K562 (cell line): ENCODE results near the gene CSRNP2. TPM values are rescaled to one million over a fixed set of nuclear protein-coding genes. Genes with fewer than 3 reads are reported as not detected.

Experiments used
- ARID1B ChIP-seq: fragments of 450-650 bp; IDR thresholded peaks from 2 replicates; pipeline ENCODE4 v1.6.1; 2016; ENCODE audit warnings: antibody characterized with exemption, mild to moderate bottlenecking, inconsistent platforms
- CEBPZ ChIP-seq: fragments of 150-350 bp; IDR thresholded peaks from 2 replicates; pipeline ENCODE4 v1.6.1; 2014; ENCODE audit warnings: low read depth, mild to moderate bottlenecking, low read length, borderline replicate concordance
- CTBP1 ChIP-seq: fragments of 450-650 bp; IDR thresholded peaks from 2 replicates; pipeline ENCODE4 v1.6.1; 2016; ENCODE audit warnings: borderline replicate concordance
- E2F1 ChIP-seq: sonication (generic); formaldehyde crosslinking; IDR thresholded peaks from 2 replicates; pipeline ENCODE4 v1.8.1; 2023; ENCODE audit warnings: mild to moderate bottlenecking, missing genetic modification reagents, moderate library complexity
- E4F1 ChIP-seq: fragments of 250-450 bp; sonication (Bioruptor Pico); IDR thresholded peaks from 2 replicates; pipeline ENCODE4 v1.5.0; 2021; ENCODE audit warnings: mild to moderate bottlenecking, borderline replicate concordance
- HDGF ChIP-seq: fragments of 450-650 bp; IDR thresholded peaks from 2 replicates; pipeline ENCODE4 v1.6.1; 2016
- LARP7 ChIP-seq: fragments of 450-650 bp; IDR thresholded peaks from 2 replicates; pipeline ENCODE4 v1.6.1; 2016
- MCM2 ChIP-seq: fragments of 450-650 bp; IDR thresholded peaks from 2 replicates; pipeline ENCODE4 v1.6.1; 2017; ENCODE audit warnings: low read depth, mild to moderate bottlenecking
- PRDM10 ChIP-seq: fragments of 450-650 bp; IDR thresholded peaks from 2 replicates; pipeline ENCODE4 v1.6.1; 2018; ENCODE audit not compliant: partially characterized antibody
- SIX5 ChIP-seq, 2 experiments: IDR thresholded peaks; 2 replicates each; pipeline ENCODE4 v1.6.1; 2011; ENCODE audit warnings: low read length in 2 of 2, borderline replicate concordance in 1 of 2, low read depth in 1 of 2, mild to moderate bottlenecking in 1 of 2, moderate library complexity in 1 of 2; ENCODE audit not compliant: insufficient read depth in 1 of 2
- SNAPC5 ChIP-seq: fragments of 250-450 bp; sonication (Bioruptor Pico); IDR thresholded peaks from 2 replicates; pipeline ENCODE4 v1.8.0; 2021; ENCODE audit warnings: moderate library complexity, mild to moderate bottlenecking, inconsistent platforms
- TAF7 ChIP-seq: fragments of 450-650 bp; IDR thresholded peaks from 2 replicates; pipeline ENCODE4 v1.6.1; 2016; ENCODE audit warnings: missing genetic modification characterization, missing compliant biosample characterization
- THAP12 ChIP-seq: fragments of 250-450 bp; sonication (Bioruptor Pico); IDR thresholded peaks from 2 replicates; pipeline ENCODE4 v1.9.0; 2021; ENCODE audit warnings: mild to moderate bottlenecking, inconsistent platforms
- XRCC5 ChIP-seq: fragments of 200-400 bp; formaldehyde crosslinking; IDR thresholded peaks from 2 replicates; pipeline ENCODE4 v1.6.1; 2017; ENCODE audit warnings: low read depth, mild to moderate bottlenecking, low read length
- polyA plus RNA-seq, 8 experiments: library from polyadenylated mRNA; depleted of rRNA in 4 of 8; stranded (reverse) in 5 of 8; unstranded in 3 of 8; fragments of >200 nt; fragmentation: Nextera tagmentation in 2 of 8; fragmentation: Illumina TruSeq in 1 of 8; extraction: Ambion mirVana in 2 of 8; extraction: Trizol in 1 of 8; gene quantifications; 2 replicates each; pipeline versions ENCODE4 v1.2.1 to v1.2.3, GENCODE V29; 2011 to 2014; ENCODE audit warnings: inconsistent platforms in 1 of 8, missing spikeins in 1 of 8
- total RNA-seq, 7 experiments: library from RNA; depleted of rRNA in 6 of 7; stranded (reverse); fragments of >200 nt in 6 of 7; fragmentation: Illumina TruSeq in 2 of 7; extraction: Trizol in 2 of 7; gene quantifications; 2 replicates each; pipeline versions ENCODE4 v1.2.1 to v1.2.3, GENCODE V29; 2011 to 2021; ENCODE audit warnings: low replicate concordance in 1 of 7

The CSRNP2 gene
- total and polyA plus RNA-seq, 9 of the 15 experiments (the other 6 are each of a cell fraction or from before 2014, with no cell fraction given), result 1.6 to 13.9 (median 5.9) TPM

GRCh38 chr12:51021694-51022093, 61.7 kb downstream of the CSRNP2 start (continued):
- TF ChIP-seq THAP12 (CRISPR knock-in tag) (no peak), LARP7 (no peak), SNAPC5 (no peak), TAF7 (tag) (no peak), ARID1B (peak; percentile 98), XRCC5 (no peak), SIX5 (IDR thresholded peaks at IDR 0.05; ENCODE audit: borderline replicate concordance in 1 of 2, insufficient read depth in 1 of 2, low read depth in 1 of 2, low read length in 2 of 2) (no peak), MCM2 (no peak), HDGF (no peak), E4F1 (CRISPR knock-in tag) (no peak), CTBP1 (peak; percentile 69; the same call in 1 of the 2 replicates), PRDM10 (peak; percentile 76), CEBPZ (no peak), E2F1 (no peak)
